Inflammatory macrophage treated with lipopolysaccharide for 1 hour (primary cell): ENCODE results near the gene MAPKAPK2.
A peak's percentile ranks its signal among the peaks of the same experiment; 100 is the strongest.
"Not testable (repeated sequence)": the region's sequence is repeated elsewhere in the genome, so short reads cannot be mapped to it uniquely, and the experiment has no call there.

Experiments
- DNase-seq, 2 donors: peaks; one replicate each; pipeline ENCODE4 v3.0.0-alpha.2; 2020 to 2022

MAPKAPK2 gene

DNA sequence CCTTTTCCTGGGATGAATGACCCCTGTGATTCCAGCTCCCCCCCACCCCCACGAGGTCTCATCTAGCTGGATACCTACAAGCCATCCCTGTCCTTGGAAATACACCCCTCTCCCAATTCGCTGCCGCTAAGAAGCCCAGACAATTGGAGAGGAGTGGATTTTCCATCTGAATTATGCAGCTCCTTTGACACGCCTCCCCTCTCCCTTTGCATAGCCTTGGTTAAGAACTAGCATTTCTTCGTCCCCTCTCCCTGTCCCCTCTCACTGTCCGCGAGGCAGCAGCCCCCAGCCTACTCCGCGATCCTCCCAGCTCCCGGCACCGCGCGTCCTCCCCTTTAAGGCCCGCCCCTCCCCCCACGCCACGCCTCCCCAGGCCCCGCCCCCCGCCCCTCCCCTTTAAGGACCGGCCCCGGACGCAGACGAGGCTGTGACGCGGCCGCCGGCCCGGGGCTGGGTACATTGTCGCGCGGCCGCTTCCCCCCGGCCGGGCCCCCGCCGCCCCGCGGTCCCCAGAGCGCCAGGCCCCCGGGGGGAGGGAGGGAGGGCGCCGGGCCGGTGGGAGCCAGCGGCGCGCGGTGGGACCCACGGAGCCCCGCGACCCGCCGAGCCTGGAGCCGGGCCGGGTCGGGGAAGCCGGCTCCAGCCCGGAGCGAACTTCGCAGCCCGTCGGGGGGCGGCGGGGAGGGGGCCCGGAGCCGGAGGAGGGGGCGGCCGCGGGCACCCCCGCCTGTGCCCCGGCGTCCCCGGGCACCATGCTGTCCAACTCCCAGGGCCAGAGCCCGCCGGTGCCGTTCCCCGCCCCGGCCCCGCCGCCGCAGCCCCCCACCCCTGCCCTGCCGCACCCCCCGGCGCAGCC is at the start of gene MAPKAPK2:
Gene MAPKAPK2, plus strand, starts transcription at position 428 of the 856 bp plus-strand sequence. Its CDS starts 325 bp downstream, at position 753.
- peak; percentile 69 to 75 for DNase-seq

DNA sequence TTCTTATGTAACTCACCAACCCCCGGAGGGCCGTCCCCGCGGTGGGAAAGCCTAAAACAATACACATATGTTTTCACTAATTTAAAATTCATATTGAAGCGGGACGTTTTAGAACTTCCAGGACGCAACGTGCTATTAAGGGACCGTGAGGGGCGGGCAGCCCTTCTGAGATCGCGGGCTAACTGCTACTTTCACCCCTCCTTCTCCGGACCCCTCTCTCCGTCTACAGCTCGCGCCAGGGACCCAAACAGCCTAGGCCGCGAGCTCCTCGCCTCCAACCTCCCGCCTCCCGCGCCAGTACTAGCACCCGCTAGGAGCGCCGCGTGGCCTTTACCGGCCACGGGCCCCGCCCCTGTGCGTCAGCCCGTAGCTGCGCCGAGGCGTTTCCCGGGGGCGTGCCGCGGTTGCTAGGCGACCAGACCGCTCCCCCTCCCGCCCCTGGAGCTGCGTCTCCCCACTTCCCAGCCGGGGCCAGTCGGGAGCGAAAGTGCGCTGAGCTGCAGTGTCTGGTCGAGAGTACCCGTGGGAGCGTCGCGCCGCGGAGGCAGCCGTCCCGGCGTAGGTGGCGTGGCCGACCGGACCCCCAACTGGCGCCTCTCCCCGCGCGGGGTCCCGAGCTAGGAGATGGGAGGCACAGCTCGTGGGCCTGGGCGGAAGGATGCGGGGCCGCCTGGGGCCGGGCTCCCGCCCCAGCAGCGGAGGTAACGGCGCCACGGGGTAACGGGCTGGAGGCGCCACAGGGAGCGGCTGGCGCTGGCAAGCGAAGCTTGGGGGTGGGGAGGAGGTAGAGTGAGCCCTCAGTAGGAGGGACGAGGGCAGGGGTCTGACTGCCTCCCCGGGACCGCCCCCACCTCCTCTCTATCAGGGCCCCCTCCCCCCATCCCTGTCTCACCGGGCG is 49.4 kb upstream of the MAPKAPK2 start, which contains the start of gene DYRK3:
Gene DYRK3, plus strand, starts transcription at position 457 of the 898 bp plus-strand sequence. Its CDS starts 168 bp downstream, at position 625.
- peak; percentile 92 to 93 for DNase-seq

DNA sequence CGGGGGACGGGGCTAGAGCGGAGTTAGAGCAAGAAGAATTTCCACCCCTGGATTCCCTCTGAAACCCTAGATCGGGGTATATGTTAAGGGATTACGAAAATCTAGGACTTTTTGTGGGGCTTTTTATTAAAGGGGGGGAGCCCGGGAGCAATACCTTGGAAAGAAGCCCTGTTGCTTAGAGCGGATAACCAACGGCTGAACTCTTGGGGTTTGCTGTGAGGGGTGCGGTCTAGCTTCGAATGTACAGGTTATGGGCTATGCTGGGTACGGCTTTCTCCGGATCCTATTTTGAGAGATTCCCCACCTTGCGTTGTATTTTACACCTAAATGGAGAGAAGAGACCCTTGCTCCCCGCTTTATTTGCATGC is 48.7 kb upstream of the MAPKAPK2 start:
- peak; percentile 17 to 56 for DNase-seq

DNA sequence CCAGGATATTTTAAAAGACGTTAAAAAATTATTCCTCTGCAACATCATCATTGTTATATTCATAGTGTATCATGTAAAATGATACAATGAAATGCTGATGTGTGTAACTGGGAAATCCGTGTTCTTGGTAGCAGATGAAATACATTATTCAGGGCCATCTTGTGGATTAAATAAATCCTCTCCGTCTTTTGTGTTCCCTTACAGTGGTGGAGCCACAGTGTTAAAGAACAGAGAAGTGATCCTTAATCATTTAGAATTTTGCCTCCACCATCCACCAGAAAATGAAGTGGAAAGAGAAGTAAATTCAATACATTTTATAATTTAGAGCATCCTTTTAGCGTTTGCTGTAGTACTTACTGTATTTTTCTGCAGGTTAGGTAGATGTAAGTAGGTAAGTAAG is 48.0 kb upstream of the MAPKAPK2 start:
- DNase-seq: no peak

DNA sequence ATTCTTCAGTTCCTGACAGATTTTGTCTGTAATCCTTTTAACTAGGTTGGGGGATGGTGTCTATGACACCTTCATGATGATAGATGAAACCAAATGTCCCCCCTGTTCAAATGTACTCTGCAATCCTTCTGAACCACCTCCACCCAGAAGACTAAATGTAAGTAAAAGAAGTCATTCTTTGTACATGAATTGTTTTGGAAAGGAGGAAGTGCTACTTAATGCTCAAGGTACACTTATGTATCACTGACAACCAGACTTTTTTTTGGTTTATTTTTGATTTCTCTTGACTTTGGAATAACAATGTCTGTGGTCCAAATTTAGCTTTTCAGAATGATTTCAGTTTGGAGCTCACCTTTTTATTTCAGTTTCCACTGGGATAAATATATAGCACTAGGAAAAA is 47.1 kb upstream of the MAPKAPK2 start:
- DNase-seq: no peak

DNA sequence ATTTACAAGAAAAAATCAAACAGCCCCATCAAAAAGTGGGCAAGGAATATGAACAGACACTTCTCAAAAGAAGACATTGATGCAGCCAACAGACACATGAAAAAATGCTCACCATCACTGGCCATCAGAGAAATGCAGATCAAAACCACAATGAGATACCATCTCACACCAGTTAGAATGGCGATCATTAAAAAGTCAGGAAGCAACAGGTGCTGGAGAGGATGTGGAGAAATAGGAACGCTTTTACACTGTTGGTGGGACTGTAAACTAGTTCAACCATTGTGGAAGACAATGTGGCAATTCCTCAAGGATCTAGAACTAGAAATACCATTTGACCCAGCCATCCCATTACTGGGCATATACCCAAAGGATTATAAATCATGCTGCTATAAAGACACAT is 42.6 kb upstream of the MAPKAPK2 start:
- not testable (repeated sequence) for DNase-seq

DNA sequence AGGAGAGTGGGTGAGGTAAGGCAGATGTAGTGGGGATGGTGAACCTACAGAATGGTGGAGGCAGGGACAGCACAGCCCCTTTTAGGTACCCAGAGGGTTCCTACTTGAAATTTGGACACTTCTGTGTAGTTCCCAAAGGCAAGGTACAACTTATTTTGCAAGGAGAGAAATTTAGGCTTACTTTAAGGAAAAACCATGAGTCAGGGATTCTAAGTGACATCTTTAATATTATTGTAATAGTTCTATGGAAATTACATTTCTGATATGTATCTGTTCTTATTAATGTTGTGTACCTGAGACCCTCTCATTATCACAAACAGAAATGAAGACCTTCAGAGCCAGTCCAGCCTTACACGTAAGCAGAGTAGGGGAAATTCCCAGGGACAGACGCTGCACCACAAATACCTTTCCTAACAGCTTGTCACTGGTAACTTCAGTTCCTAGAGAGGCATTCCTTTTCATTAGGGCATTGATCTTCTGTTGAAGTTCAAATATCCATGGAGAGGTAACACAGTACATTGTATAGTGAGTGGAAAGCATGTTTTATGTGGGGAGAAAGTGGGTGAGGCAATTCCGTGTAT is 41.5 kb upstream of the MAPKAPK2 start:
- DNase-seq: no peak

DNA sequence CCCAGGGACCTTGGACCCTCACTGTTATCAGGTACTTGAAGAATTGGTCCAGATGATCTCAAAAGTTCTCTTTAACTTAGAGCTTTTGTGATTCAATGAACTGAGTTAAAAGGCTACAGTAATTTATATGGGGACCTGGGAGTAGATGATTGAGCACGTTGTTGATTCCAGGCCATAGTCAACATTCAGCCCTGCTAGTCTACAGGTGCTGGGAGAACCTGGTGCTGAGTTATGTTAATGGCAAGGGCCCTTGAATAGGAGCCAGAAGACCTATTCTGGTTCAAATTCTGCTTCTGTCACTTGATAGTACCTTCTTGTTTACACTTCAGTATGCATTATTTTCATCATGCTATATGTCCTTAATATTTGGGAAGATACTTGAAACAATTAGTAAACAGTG is 38.2 kb upstream of the MAPKAPK2 start:
- DNase-seq: no peak

DNA sequence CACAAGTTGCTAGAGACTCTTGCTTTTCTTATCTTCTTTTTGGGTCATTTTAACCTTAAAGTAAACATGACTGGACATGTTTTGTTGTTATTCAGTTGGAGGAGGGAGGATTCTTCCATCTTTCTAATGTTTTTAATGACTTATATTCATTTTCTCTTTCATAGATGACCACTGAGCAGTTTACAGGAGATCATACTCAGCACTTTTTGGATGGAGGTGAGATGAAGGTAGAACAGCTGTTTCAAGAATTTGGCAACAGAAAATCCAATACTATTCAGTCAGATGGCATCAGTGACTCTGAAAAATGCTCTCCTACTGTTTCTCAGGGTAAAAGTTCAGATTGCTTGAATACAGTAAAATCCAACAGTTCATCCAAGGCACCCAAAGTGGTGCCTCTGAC is 37.5 kb upstream of the MAPKAPK2 start:
- DNase-seq: no peak

DNA sequence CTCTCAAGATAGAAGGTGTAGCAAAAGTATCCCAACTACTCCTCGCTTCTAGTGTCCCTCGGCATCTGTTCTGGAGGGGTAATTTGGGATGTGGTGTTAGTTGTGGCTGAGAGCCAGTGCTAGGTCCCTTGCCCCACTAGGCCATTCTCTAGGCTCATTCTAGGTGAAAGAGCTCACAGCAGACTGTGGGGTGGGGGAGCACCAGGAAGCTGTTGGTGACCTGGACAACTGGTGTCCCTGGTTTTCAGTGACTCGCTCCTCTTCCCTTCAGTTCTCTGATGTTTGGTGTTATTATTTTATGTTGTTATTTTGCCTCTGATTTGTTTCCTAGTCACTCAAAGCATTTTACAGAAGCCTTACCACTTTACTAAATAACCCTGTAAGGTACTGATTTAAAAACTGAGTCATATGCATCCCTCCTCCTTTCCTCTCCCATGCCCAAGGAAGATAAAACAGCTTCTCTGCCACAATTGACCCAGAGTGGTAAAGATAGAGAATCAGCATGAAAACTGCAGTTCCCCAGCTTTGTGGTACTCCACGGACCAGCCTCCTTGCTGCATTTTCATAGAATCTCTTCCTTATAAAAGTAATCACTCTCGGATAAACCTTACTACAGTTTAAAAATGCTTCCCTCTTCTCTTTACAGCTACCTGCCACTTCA is 35.3 kb upstream of the MAPKAPK2 start:
- no peak for DNase-seq

DNA sequence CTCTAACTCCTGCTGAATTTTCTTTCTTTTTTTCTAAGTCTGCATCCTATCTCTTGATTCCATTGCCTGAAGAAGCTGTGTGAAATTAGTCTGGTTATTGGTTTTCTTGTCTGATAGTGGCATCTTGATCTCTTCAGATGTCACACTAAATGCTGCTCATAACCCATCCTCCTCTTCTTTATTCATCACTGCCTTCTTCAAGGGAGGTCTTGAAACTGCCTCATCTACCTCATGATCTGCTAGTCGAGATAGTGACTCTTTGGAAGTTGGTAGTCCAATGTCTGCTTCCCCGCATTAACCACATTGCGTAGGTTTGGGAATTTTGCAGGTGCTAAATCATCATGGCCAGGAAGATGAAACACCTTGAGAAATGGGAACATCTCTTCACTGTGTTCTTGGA is 33.7 kb upstream of the MAPKAPK2 start:
- no peak for DNase-seq

DNA sequence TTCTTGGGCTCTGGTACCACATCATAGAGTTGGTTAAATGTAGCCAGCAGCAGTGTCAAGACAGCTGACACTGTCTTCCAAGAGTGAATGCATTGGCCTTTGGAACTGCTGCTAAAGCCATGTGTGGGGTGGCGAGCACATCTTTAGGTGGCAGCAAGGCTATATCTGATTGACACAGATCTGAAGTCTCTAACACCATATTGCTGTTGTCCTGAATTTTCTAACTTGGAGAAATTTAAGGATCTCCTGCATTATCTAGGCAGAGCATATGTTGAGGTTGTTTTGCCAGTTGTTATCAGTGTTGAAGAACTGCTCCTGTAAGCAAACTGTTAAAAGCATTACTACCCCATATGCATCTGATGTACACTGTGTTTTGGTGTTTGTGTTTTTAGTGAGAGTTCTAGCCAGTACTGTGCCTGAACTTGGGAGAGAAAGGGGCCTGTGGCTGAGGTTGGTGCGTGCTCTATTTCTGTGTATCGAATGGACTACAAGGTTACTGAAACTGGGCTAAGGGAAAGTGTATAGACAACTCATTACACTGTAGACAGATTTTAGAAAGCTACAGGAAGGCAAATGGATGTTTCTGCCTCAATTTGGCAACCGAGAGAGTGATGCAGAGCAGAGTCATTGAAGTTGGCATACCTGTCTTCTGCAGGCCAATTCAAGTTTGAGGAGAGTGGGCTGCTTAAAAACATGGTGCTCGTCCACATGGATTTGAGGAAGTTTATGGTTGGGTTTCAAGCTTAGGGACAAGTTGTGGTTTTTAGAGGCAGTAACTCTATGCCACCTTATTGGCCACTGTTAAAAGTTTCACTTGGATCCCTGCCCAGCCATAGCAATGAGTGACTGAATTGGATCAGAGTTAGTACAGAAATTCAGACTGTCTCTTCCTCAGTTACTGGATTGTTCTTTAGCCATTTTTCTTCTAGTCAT is 32.5 kb upstream of the MAPKAPK2 start:
- DNase-seq: no peak

DNA sequence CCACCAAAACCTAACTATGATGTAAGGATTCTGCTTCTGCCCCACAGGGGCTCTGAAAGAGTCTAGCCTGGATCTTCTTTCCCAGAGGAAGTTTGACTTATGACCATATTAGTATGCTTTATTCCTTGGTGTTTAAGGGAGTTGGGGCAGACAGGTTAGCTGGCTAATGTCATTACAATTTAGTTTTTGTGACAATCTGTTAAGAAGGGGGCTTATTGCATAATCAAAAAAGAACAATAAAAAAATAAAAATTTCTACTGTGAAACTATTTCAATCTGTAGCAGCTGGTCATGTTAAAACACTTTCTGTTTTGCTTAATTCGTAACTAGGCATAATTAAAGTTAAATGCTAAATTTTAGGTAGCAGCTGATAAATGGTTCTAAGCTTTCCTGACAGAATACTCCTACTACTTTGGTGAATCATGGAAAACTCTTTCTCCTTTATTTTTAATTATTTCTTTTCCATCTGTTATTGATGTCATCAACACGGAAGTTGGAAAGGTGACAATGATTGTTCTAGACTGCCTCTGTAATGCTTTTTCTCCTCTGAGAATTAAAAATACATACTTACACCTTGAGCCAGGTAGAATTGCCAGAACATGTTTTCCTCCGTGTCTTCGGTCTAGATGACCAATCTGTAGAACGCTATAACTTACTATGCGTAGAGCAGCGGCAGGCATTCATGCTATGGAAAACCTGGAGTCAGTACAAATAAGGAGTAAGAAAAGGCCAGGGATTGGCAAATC is 30.8 kb upstream of the MAPKAPK2 start:
- DNase-seq: no peak

DNA sequence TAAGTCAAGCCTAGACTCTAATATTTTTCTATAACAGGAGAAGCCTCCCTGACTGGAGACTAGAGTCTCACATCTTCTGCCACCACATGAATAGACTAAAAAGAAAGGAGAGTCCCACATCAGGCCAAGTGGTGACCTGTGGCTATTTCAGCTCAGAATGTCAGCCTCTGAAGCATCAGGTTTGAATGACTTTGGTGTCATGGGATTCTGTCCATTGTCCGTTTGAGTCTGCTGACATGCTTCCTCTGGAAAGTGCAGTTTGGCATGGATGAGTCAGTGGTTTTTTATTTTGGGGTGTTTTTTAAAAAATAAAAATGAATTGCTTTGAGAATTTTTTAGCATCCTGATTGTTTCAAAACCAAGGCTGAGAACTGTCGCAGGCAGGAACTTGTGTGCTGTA is 29.9 kb upstream of the MAPKAPK2 start:
- DNase-seq: peak; percentile 15 to 66

DNA sequence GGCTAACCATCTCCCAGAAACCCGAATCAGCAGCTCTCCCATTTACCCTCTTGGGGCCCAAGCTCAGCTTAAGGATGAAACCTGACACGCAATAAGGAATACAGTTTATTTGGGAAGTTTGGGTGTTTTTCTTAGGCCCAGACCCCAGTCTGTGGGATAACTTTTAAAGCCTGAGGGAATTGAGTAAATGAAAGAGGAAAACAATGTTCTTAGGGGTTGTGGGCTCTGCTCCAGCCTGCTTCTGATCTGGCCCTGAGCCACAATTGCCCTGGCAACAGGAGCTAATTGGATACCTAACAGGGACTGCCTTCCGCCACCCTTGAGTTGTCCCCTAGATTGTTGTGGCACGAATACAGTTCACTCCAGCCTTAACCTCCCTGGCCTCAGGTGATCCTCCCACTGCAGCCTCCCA is 29.2 kb upstream of the MAPKAPK2 start:
- DNase-seq: no peak

DNA sequence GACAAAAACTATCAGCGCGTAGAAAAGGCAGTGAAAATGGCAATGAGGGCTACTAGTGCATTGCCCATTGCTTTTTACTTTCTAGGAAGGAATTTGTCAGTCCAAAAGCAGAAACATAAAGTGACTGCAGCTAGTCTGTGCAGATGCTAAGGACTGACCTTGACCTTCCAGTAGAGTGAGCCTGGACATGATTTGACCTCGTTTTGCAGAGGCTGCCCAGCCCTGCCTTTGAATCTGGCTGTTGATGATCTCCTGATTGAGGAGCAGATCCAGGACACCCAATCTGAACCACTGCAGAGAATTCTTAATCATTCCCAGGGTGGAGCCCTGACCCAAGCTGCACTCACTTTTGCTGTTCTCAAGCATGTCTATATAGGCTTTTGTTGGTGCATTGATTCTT is 27.8 kb upstream of the MAPKAPK2 start:
- DNase-seq: no peak

DNA sequence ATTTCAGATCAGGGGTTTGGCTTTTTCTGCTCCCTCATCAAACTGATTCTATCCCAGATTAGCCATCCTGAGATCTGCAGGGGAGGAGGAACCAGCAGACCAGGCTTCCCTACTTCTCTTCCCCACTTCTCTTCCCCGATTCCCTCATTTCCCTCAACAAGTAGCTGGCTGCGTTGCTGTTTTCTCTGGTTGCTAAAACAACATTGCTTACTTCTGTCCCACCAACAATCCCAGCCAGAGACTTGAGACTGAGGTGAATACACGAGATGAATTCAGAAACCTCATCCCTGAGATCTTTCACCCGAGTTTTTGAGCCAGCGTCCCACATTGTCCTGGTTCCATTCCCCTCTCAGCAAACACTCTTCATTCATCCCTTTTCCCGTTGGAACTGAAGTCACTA is 27.0 kb upstream of the MAPKAPK2 start:
- no peak for DNase-seq

DNA sequence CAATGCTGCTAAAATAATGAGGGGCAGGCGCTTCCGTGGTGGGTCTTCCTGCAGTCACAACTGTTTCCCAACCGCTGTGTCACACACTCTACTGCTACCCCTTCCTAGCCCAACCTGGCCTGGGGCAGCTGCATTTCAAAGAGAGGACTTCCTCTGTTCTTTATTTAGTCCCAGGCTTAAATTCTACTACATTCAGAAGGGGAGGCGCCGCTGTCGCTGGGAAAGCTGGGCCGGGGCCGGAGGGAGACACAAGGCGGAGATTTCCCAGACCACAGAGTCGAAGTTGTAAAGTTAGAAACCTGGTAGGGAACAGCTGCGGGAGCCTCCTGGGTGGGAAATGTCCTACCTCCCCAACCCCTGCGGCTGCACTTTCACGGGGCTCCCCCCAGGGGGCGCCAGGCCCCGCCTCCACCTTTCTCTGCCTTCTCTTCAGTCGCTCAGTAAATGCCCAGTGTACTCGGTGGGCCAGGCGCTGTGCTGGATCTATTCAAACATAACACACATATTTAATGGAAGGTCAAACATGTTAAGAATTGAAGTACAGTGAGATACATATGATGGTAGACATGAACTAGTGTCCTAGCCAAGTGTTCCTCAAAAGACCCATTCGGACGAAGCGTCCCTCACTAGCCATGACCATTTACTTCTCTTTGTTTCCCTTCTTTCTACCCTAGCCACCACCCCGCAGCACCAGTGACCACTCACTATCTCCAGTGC is 26.3 kb upstream of the MAPKAPK2 start:
- DNase-seq: peak in 1 of 2 donors; percentile 49

DNA sequence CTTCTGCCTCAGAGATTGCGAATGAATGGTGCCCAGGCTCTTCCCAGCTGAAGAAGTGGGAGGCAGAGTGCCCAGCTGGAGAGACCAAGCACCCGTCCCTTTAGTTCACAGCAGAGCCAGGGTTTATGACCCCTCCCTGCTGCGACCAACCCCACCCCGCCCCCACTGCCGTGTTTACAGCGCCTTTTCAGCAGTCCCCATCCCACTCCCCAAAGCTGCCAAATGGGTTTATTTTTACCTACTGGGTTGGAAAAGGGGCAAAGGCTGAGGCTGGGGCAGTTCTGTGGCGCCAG is 25.8 kb upstream of the MAPKAPK2 start:
- DNase-seq: no peak

DNA sequence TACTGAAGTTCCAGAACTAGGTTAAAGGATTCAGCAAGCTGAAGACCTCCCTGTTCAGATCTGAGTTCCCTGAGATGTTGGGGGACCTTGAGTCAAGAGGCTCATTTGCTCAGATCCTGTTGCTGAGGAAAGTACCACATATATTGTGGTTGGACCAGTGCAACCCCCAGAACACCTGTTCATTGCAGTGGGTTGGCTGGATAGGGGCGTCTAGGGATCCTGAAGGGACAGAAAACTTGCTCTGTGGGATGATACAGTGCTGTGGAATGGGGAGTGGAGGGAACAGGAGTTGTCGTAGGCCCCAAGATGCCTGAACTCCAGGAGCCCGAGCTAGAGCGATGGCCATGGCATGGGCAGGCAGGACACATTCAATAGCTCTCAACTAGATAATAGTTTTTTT is 24.6 kb upstream of the MAPKAPK2 start:
- DNase-seq: no peak
